NCI-H2107 (cell line): ENCODE results near the gene CLPTM1L.
"Not testable (repeated sequence)": the region's sequence is repeated elsewhere in the genome, so short reads cannot be mapped to it uniquely, and the experiment has no call there.

Experiments used
- DNase-seq: peaks from one replicate; lab custom pipeline; 2025; lab: John Stamatoyannopoulos, UW

CLPTM1L gene

DNA sequence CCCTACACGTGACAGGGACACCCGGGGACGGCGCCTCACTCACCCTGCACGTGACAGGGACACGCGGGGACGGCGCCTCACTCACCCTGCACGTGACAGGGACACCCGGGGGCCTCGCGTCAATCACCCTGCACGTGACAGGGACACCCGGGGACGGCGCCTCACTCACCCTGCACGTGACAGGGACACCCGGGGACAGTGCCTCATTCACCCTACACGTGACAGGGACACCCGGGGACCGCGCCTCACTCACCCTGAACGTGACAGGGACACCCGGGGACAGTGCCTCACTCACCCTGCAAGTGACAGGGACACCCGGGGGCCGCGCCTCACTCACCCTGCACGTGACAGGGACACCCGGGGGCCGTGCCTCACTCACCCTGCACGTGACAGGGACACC is 55.3 kb downstream of the CLPTM1L start:
- DNase-seq, result not testable (repeated sequence)

DNA sequence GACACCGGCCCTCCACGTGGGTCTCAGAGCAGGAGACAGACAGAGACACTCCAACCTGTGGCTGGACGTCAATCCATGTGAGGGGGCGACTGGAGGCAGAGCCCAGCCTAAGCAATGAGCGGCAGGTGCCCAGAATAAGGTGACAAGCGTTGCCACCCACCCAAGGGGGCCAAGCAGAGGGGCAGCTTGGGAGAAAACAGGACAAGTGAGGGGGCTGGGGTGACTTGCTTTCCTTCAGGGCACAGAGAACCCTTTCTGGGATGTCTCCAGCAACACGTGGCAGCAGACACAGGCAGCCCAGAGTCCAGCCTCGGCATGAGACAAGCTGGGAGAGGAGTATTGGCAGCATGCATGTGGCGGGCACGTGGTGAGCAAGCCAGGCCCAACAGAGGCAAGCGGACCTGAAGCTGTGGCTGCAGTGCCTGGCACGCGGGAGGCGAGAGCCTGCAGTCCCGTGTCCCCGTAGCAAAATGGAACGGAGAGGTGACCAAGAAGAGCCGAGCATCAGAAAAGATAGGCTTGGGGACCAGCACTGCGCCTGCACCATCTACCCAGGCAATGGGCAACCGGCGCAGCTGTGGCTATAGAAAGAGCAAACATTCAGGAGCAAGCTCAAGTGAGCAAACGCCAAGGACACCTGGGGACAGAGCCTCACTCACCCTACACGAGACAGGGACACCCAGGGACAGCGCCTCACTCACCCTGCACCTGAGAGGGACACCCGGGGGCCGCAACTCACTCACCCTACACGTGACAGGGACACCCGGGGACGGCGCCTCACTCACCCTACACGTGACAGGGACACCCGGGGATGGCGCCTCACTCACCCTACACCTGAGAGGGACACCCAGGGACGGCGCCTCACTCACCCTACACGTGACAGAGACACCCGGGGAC is 56.2 kb downstream of the CLPTM1L start:
- DNase-seq, result no peak

- DNase-seq, result no peak
Measured at GRCh38 chr5:1285883-1286291, 59.0 kb downstream of the CLPTM1L start.

GRCh38 chr5:1285141-1285540 is 59.8 kb downstream of the CLPTM1L start:
- DNase-seq, result no peak

- DNase-seq, result not testable (repeated sequence)
Measured at GRCh38 chr5:1284336-1284970, 60.4 kb downstream of the CLPTM1L start.

DNA sequence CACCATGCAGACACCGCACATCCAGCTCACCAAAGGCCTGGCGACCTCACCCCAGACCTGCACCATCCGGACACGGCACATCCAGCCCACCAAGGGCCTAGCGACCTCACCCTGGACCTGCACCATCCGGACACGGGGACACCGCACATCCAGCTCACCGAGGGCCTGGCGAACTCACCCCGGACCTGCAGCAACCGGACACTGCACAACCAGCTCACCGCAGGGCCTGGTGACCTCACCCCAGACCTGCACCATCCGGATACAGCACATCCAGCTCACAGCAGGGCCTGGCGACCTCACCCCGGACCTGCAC is 61.2 kb downstream of the CLPTM1L start:
- not testable (repeated sequence) for DNase-seq

GRCh38 chr5:1282993-1283728 is 61.7 kb downstream of the CLPTM1L start:
- DNase-seq, result not testable (repeated sequence)

DNA sequence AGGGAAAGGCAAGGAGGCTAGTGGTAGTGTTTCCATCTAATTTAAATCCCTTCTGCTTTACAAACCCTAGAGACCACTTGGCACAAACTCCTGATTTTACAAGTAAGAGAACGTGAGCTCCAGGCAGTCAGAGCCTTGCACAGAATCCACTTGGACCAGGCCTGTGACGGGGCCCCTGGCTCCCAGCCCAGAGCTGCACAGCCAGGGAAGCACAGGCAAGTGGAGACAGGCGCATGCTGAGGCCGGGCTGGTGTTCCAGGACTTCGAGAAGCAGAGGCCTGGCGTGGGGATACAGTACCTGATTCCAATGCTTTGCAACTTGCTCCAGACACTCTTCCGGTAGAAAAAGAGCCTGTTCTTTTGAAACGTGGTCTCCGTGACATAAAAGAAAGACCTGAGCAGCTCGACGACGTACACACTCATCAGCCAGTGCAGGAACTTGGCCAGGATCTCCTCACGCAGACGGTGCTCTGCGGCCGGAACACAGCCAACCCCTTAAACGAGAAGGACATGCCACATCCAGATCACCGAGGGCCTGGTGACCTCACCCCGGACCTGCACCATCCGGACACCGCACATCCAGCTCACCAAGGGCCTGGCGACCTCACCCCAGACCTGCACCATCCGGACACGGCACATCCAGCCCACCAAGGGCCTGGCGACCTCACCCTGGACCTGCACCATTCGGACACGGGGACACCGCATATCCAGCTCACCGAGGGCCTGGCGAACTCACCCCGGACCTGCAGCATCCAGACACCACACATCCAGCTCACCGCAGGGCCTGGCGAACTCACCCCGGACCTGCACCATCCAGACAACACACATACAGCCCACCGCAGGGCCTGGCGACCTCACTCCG is 62.5 kb downstream of the CLPTM1L start:
- no peak for DNase-seq

GRCh38 chr5:1281038-1281882 is 63.6 kb downstream of the CLPTM1L start:
- DNase-seq, result no peak

DNA sequence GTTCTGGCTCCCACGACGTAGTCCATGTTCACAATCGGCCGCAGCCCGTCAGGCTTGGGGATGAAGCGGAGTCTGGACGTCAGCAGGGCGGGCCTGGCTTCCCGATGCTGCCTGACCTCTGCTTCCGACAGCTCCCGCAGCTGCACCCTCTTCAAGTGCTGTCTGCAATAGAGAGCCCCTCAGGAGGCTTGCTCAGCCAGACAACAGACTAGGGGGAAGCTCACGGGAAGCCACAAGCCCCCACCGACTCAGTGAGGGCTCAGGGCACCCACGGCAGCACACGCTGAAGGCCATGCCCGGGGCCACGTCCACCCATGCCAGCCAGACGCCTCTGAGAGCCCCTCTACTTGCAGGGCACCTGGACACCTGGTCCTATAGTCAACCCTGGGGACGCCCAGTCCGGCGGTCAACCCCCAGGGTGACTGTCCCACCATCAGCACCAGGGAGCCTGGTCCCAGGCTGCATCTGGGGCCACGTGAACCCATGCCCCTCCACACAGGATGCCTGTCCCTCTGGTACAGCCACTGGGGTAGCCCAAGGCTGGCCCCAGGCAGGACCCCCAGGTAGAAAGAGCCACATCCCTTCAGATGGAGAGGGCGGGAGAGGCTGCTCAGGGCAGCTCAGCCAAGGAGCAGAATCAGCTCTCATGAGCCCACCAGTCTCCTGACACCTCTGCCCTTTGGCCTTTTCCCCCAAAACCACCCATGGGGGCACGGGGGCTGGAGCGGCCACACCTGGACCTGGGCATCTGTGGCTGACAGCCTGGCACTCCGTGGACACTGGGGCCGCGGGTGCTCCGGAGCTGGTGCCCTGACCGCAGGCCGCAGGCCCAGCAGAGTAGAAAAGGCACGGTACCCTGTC is 64.5 kb downstream of the CLPTM1L start:
- DNase-seq, result no peak

DNA sequence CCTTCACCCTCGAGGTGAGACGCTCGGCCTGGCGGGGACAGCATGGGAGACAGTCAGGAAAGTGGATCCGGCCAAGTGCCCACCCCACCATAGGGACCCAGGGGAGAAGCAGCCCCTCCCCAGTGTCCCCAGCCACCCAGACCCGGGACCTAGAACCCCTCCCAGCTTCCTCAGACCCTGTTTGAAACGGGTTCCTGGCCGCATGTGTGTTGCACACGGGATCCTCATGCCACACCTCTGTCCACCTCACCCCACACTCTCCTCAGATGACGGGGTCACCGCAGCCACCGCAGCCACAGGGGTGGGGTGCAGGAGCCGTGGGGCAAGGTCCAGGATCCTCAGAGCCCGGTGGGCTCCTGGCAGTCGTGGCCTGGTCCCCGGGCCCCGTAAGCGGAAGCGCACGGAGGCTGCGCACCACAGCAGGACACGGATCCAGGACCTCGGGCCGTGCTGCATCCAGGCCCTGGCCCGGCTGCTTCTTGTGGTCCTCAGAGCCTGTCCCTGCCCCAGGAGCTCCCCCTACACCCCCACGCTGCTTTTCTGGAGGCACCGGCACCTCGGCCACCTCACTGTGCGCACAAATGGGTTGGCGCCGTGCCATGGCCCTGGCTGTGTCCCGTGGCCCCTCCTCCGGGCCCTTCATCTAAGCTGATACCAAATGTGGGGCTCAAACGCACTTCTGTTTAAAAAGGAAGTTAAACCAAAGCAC is 65.3 kb downstream of the CLPTM1L start:
- no peak for DNase-seq

DNA sequence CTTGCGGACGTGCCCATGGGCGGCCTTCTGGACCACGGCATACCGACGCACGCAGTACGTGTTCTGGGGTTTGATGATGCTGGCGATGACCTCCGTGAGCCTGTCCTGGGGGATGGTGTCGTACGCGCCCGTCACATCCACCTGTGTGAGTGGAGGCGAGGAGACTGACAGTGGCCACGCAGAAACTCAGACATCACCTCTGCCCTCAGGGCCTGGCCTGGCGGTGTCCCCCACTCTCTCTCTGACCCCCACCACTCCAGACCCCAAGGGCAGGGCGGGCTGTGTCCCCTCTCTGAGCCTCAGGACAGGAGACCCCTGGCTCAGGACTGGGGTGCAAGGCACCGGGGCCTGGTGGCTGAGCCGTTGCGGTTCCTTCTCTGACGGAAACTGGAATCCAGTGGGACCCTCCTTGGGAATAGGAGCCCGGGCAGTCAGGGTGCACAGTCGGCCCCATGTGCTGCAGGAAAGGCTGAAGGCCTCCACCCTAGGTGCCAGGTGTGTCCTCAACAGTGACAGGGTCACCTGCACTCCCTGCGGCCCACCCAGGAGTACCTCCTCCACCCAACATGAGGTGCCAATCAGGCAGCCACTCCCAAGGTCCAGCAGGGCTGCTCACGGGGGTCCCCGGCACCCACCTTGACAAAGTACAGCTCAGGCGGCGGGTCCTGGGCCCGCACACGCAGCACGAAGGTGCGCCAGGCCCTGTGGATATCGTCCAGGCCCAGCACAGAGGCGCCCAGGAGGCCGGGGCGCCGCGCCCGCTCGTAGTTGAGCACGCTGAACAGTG is 66.0 kb downstream of the CLPTM1L start:
- DNase-seq, result no peak

- no peak for DNase-seq
Measured at GRCh38 chr5:1278216-1278615, 66.7 kb downstream of the CLPTM1L start.

DNA sequence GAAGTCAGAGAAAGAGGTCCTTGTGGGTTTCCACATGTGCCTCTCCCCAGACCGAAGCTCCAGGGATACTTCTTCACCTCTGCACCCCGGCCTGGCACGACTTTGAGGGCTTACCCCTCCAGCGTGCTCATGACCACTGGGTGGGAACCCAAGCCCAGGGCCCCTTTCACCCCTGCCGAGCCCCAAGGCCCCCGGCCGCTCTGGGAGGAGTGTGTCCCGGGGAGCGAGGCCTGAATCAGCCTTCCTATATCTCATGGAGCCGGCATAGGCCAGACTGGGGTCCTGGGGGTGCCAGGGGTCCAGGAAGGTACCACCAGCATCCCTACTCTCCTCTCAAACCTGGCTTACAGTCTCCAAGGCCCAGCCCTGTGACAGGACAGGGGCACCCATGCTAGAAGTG is 67.1 kb downstream of the CLPTM1L start:
- no peak for DNase-seq

GRCh38 chr5:1277331-1277730 is 67.6 kb downstream of the CLPTM1L start:
- DNase-seq, result no peak

DNA sequence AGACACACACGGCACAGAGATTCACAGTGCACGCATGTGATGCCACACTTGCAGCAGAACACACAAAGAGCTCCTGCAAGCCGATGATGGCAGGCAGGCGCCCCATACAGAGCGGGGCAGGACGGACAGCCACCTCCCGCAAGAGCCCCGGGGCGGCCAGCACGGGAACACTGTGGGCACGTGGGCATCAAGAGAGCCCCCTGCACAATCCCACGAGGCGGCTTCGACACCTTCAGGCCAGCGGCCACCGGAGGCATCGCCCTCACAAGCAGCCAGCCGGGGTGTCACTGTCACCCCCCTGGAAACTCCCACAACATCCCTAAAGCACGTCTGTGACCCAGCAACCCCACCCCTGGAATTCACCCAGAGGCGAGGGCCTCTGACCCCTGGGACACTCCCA is 68.0 kb downstream of the CLPTM1L start:
- no peak for DNase-seq

DNA sequence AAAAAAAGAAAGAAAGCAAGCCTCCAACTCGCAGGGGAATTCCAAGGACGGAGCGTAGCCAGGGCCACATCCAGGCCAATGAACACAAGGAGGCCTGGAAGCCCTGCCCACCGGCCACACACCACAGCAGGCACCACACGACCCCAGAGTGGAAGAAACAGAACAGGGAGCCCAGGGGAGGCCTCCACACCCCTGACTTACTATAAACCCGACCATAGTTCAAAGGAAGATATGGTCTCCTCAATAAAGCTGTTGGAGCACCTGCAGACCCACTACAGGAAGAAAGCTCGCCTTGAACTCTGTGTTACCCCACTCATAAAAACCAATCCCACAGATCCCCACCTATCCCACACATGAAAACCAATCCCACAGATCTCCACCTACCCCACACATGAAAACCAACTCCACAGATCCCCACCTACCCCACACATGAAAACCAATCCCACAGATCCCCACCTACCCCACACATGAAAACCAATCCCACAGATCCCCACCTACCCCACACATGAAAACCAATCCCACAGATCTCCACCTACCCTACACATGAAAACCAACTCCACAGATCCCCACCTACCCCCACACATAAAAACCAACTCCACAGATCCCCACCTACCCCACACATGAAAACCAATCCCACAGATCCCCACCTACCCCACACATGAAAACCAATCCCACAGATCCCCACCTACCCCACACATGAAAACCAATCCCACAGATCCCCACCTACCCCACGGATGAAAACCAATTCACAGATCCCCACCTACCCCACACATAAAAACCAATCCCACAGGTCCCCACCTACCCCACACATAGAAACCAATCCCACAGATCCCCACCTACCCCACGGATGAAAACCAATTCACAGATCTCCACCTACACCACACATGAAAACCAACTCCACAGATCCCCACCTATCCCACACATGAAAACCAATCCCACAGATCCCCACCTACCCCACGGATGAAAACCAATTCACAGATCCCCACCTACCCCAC is 69.2 kb downstream of the CLPTM1L start:
- not testable (repeated sequence) for DNase-seq
